IMR-90 (cell line): ENCODE measurements around the gene SYNE1. TPM values are rescaled to one million over a fixed set of nuclear protein-coding genes. Genes with fewer than 3 reads are reported as not detected.
A peak's percentile ranks its signal among the peaks of the same experiment; 100 is the strongest.

Experiments
- ATAC-seq: fragments of 200-7000 bp; cut with Tn5 transposase; 2 replicates; pipeline ENCODE4 v1.9.1; 2020; ENCODE audit warnings: low read depth, mild to moderate bottlenecking, moderate library complexity
- BruUV-seq: library from RNA; stranded (reverse); fragments of 400-500 nt; replicated peaks from 2 replicates; lab custom pipeline; 2021; lab: Mats Ljungman, UMichigan
- CTCF ChIA-PET: fragments of 300-600 bp; formaldehyde crosslinking; extraction: SDS; loops from one replicate; lab custom pipeline; 2021; ENCODE audit warnings: antibody characterized with exemption; lab: Yijun Ruan, JAX
- POLR2A ChIA-PET: fragments of 300-600 bp; sonication (Branson Sonifier 250); formaldehyde crosslinking; loops from one replicate; lab custom pipeline; 2022; ENCODE audit warnings: antibody characterized with exemption; ENCODE audit not compliant: unreplicated experiment; lab: Charles Lee
- DNase-seq: peaks from one replicate; pipeline ENCODE4 v3.0.0; 2013
- H2AFZ ChIP-seq: replicated peaks from 2 replicates; pipeline ENCODE3; 2013; ENCODE audit warnings: low read length, mild to moderate bottlenecking; ENCODE audit not compliant: poor library complexity
- H2AK5ac ChIP-seq: 2 replicates; pipeline ENCODE4 v1.6.1; 2013; ENCODE audit warnings: low read depth, low read length, inconsistent platforms
- H2AK9ac ChIP-seq: replicated peaks from 2 replicates; pipeline ENCODE3; 2013; ENCODE audit warnings: mild to moderate bottlenecking, low read depth, low read length, moderate library complexity; ENCODE audit not compliant: poor library complexity
- H2BK120ac ChIP-seq: 2 replicates; pipeline ENCODE4 v1.6.1; 2013; ENCODE audit warnings: low read depth, low read length, inconsistent platforms
- H2BK15ac ChIP-seq: 3 replicates; pipeline ENCODE4 v1.6.1; 2013; ENCODE audit warnings: low read depth, low read length, inconsistent platforms
- H2BK20ac ChIP-seq: 2 replicates; pipeline ENCODE4 v1.6.1; 2013; ENCODE audit warnings: low read depth, mild to moderate bottlenecking, inconsistent platforms, low read length, moderate library complexity
- H2BK5ac ChIP-seq: 2 replicates; pipeline ENCODE4 v1.6.1; 2013; ENCODE audit warnings: mild to moderate bottlenecking, low read depth, low read length, inconsistent platforms; ENCODE audit not compliant: poor library complexity, severe bottlenecking
- H3K14ac ChIP-seq: replicated peaks from 2 replicates; pipeline ENCODE4 v1.6.1; 2013; ENCODE audit warnings: low read depth, low read length, inconsistent platforms
- H3K18ac ChIP-seq: 2 replicates; pipeline ENCODE4 v1.6.1; 2013; ENCODE audit warnings: low read depth, low read length, control low read depth
- H3K23ac ChIP-seq: 2 replicates; pipeline ENCODE4 v1.6.1; 2013; ENCODE audit warnings: low read depth, low read length, inconsistent platforms
- H3K27ac ChIP-seq: 2 replicates; pipeline ENCODE4 v1.5.1; 2013; ENCODE audit warnings: mild to moderate bottlenecking, control low read depth, low read length; ENCODE audit not compliant: insufficient read depth
- H3K27me3 ChIP-seq: 2 replicates; pipeline ENCODE4 v1.6.1; 2013; ENCODE audit warnings: low read length; ENCODE audit not compliant: control insufficient read depth, insufficient read depth
- H3K36me3 ChIP-seq: 2 replicates; pipeline ENCODE4 v1.6.1; 2013; ENCODE audit warnings: low read length, mixed read lengths; ENCODE audit not compliant: control insufficient read depth, insufficient read depth
- H3K4ac ChIP-seq: 2 replicates; pipeline ENCODE4 v1.6.1; 2013; ENCODE audit warnings: low read depth, low read length, inconsistent platforms
- H3K4me1 ChIP-seq: 2 replicates; pipeline ENCODE4 v1.6.1; 2013; ENCODE audit warnings: low read length, mixed read lengths; ENCODE audit not compliant: control insufficient read depth, insufficient read depth
- H3K4me2 ChIP-seq: 2 replicates; pipeline ENCODE4 v1.6.1; 2013; ENCODE audit warnings: low read depth, mild to moderate bottlenecking, control low read depth, low read length, moderate library complexity
- H3K4me3 ChIP-seq: 2 replicates; pipeline ENCODE4 v1.5.1; 2013; ENCODE audit warnings: low read depth, mild to moderate bottlenecking, control low read depth, low read length, moderate library complexity; ENCODE audit not compliant: insufficient read depth
- H3K56ac ChIP-seq: 2 replicates; pipeline ENCODE4 v1.6.1; 2013; ENCODE audit warnings: low read length, inconsistent platforms; ENCODE audit not compliant: insufficient read depth; ENCODE audit errors: extremely low read depth
- H3K79me1 ChIP-seq, 2 experiments: 2 replicates each; pipeline ENCODE4 v1.6.1; 2013; ENCODE audit warnings: low read length in 2 of 2, inconsistent platforms in 1 of 2, low read depth in 1 of 2
- H3K9ac ChIP-seq: 2 replicates; pipeline ENCODE4 v1.6.1; 2013; ENCODE audit warnings: low read depth, low read length, control low read depth
- H3K9me1 ChIP-seq: 2 replicates; pipeline ENCODE4 v1.6.1; 2013; ENCODE audit warnings: low read length, inconsistent platforms; ENCODE audit not compliant: insufficient read depth
- H3K9me3 ChIP-seq: 2 replicates; pipeline ENCODE4 v1.6.1; 2013; ENCODE audit warnings: low read length; ENCODE audit not compliant: control insufficient read depth, insufficient read depth
- H4K20me1 ChIP-seq: 2 replicates; pipeline ENCODE4 v1.6.1; 2013; ENCODE audit warnings: low read length, inconsistent platforms; ENCODE audit not compliant: insufficient read depth
- H4K5ac ChIP-seq: 2 replicates; pipeline ENCODE4 v1.6.1; 2013; ENCODE audit warnings: mild to moderate bottlenecking, low read depth, low read length, control low read depth
- H4K8ac ChIP-seq, 2 experiments: 2 replicates each; pipeline ENCODE4 v1.6.1; 2013; ENCODE audit warnings: low read depth in 2 of 2, low read length in 2 of 2, control low read depth in 1 of 2, inconsistent platforms in 1 of 2
- H4K91ac ChIP-seq: 2 replicates; pipeline ENCODE4 v1.6.1; 2013; ENCODE audit warnings: low read depth, low read length, inconsistent platforms; ENCODE audit not compliant: insufficient read depth
- BHLHE40 ChIP-seq: fragments of 150-350 bp; IDR thresholded peaks from 2 replicates; pipeline ENCODE4 v1.6.1; 2016; ENCODE audit warnings: mild to moderate bottlenecking, low read depth, low read length
- CEBPB ChIP-seq: IDR thresholded peaks from 2 replicates; pipeline ENCODE4 v1.6.1; 2012; ENCODE audit warnings: low read depth, low read length, improper control_type of control experiment
- CHD1 ChIP-seq: IDR thresholded peaks from 2 replicates; pipeline ENCODE4 v1.6.1; 2012; ENCODE audit warnings: low read depth, low read length, improper control_type of control experiment
- FOS ChIP-seq: fragments of 150-350 bp; IDR thresholded peaks from 2 replicates; pipeline ENCODE4 v1.6.1; 2016; ENCODE audit warnings: low read depth, low read length
- MAFK ChIP-seq: IDR thresholded peaks from 2 replicates; pipeline ENCODE4 v1.6.1; 2012; ENCODE audit warnings: low read depth, low read length, improper control_type of control experiment
- MAZ ChIP-seq: IDR thresholded peaks from 2 replicates; pipeline ENCODE4 v1.6.1; 2012; ENCODE audit warnings: low read depth, mild to moderate bottlenecking, low read length, improper control_type of control experiment, moderate library complexity, borderline replicate concordance
- MXI1 ChIP-seq: IDR thresholded peaks from 2 replicates; pipeline ENCODE4 v1.6.1; 2012; ENCODE audit warnings: low read depth, mild to moderate bottlenecking, low read length, moderate library complexity, borderline replicate concordance
- NFE2L2 ChIP-seq: fragments of 150-350 bp; IDR thresholded peaks from 2 replicates; pipeline ENCODE4 v1.6.1; 2016; ENCODE audit warnings: low read depth, mild to moderate bottlenecking, low read length
- POLR2A ChIP-seq: IDR thresholded peaks from 2 replicates; pipeline ENCODE4 v1.6.1; 2012; ENCODE audit warnings: mild to moderate bottlenecking, low read depth, low read length
- RAD21 ChIP-seq: IDR thresholded peaks from 2 replicates; pipeline ENCODE4 v1.6.1; 2012; ENCODE audit warnings: low read length, improper control_type of control experiment
- RCOR1 ChIP-seq: IDR thresholded peaks from 2 replicates; pipeline ENCODE4 v1.6.1; 2012; ENCODE audit warnings: mild to moderate bottlenecking, low read length, improper control_type of control experiment; ENCODE audit not compliant: insufficient replicate concordance
- RFX5 ChIP-seq: IDR thresholded peaks from 2 replicates; pipeline ENCODE4 v1.8.0; 2012; ENCODE audit warnings: low read depth, mild to moderate bottlenecking, low read length, moderate library complexity
- SMC3 ChIP-seq: fragments of 150-350 bp; IDR thresholded peaks from 2 replicates; pipeline ENCODE4 v1.6.1; 2016; ENCODE audit warnings: low read depth, mild to moderate bottlenecking, antibody characterized with exemption, low read length, moderate library complexity
- USF2 ChIP-seq: fragments of 150-350 bp; IDR thresholded peaks from 2 replicates; pipeline ENCODE4 v1.6.1; 2017; ENCODE audit warnings: mild to moderate bottlenecking, antibody characterized with exemption, low read length, low read depth
- WGBS, 2 experiments: methylation state at CpG; one replicate each; pipeline versions ENCODE4 v1.1.5 to v1.1.7; 2013; ENCODE audit warnings: missing lambda C conversion rate in 2 of 2; ENCODE audit not compliant: insufficient read length in 1 of 2; ENCODE audit errors: extremely low coverage in 2 of 2; 5-methylcytosine and 5-hydroxymethylcytosine counted together
- dilution Hi-C: fragments of 300-500 bp; cut with HindIII; formaldehyde crosslinking; loops from one replicate; pipeline ENCODE4 v1.14.3; 2018; ENCODE audit warnings: low sequenced_read_pairs; ENCODE audit not compliant: unreplicated experiment
- in situ Hi-C: fragments of 300-500 bp; cut with MboI; formaldehyde crosslinking; loops from 3 replicates; pipeline ENCODE4 v1.14.3; 2019; ENCODE audit warnings: low sequenced_read_pairs, inconsistent platforms, mixed read lengths
- intact Hi-C: fragments of 100-400 bp; cut with micrococcal nuclease; formaldehyde crosslinking; loops from 2 replicates; pipeline ENCODE4 v1.10.0; 2022
- polyA plus RNA-seq, 3 experiments: library from polyadenylated mRNA; depleted of rRNA; stranded (reverse); fragments of >200 nt; gene quantifications; 2 replicates each; pipeline ENCODE4 v1.2.3, GENCODE V29; 2012; ENCODE audit warnings: low replicate concordance in 1 of 3
- total RNA-seq: library from RNA; depleted of rRNA; stranded (reverse); fragments of >200 nt; gene quantifications from 2 replicates; pipeline ENCODE4 v1.2.3, GENCODE V29; 2012
- TF ChIP-seq, protein P1 (sequence below): conservative IDR thresholded peaks from 2 replicates; pipeline ENCODE4 v1.5.1; 2012; ENCODE audit warnings: mild to moderate bottlenecking, low read depth, low read length, improper control_type of control experiment
- TF ChIP-seq, protein P2 (sequence below): fragments of 150-350 bp; IDR thresholded peaks from 2 replicates; pipeline ENCODE4 v1.6.1; 2016; ENCODE audit warnings: low read depth, mild to moderate bottlenecking, low read length, moderate library complexity, borderline replicate concordance

SYNE1 gene
- total and polyA plus RNA-seq, 2 of the 4 experiments (the other 2 are of a cell fraction), result 34.1 to 159 TPM

DNA sequence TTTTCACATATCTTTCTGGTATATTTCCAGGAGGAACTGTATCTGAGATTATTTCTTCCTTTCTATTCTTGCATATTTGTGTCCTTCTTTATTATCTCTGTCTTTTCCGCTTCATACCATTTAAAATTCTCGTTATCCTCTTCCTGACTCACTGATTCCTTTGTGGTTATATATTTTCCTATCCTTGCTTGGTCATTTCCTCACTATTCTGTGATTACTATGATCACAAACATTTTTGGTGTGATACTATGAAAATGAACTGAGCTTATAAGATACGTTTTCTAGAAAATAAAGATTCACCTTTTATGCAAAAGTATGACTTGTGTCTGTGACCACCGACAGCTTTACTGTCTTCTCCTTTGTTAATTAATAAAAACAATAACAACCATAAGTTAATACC lies 34.0 kb upstream of the SYNE1 start:
- intact Hi-C loops, result loop anchor here (10.0 kb wide), 2 partner anchors 286 to 366 kb away; no protein-coding TSS in a partner anchor
- peak; percentile 53 for ATAC-seq
- Histone ChIP-seq H3K14ac (0 out of 2 replicates have a peak overlapping the region, but pooled peaks have one; percentile 21), H2AK5ac (no peak overlapping the region), H2BK5ac (peak overlapping the region; percentile 81), H3K56ac (no peak overlapping the region), H2AFZ (no peak overlapping the region), H4K91ac (no peak overlapping the region), H3K36me3 (no peaks in the 10 kb centered on the region), H3K4me1 (peaks cover 2% of the 10 kb centered on the region; the same call in 1 of the 2 replicates), H3K18ac (no peak overlapping the region; the same call in 1 of the 2 replicates), H2AK9ac (no peak overlapping the region), H2BK120ac (peak overlapping the region; percentile 30; the same call in 1 of the 2 replicates), H2BK15ac (no peak overlapping the region), H3K9ac (no peak overlapping the region), H3K27ac (no peak overlapping the region), H4K5ac (no peak overlapping the region), H3K4ac (no peak overlapping the region), H2BK20ac (no peak overlapping the region), H3K23ac (no peak overlapping the region; the same call in 1 of the 2 replicates), H3K9me3 (no peaks in the 10 kb centered on the region), H3K27me3 (no peaks in the 10 kb centered on the region), H3K4me3 (no peak overlapping the region), H4K20me1 (no peaks in the 10 kb centered on the region), H3K79me1 (no peaks in the 10 kb centered on the region), H3K4me2 (no peak overlapping the region), H4K8ac (peak overlapping the region; percentile 53 to 55; a peak in 2 of 4 replicates), H3K9me1 (peaks cover 2% of the 10 kb centered on the region; the same call in 1 of the 2 replicates)
- POLR2A ChIA-PET, result no interaction called here
- no peak for TF ChIP-seq SMC3
- TF ChIP-seq NFE2L2, result no peak
- TF ChIP-seq BHLHE40, result no peak
- no peak for TF ChIP-seq CEBPB
- no peak for TF ChIP-seq CHD1
- TF ChIP-seq RFX5, result no peak
- no peak for TF ChIP-seq FOS
- TF ChIP-seq USF2, result no peak
- TF ChIP-seq MAZ, result no peak
- TF ChIP-seq POLR2A, result no peak
- TF ChIP-seq, protein P1, sequence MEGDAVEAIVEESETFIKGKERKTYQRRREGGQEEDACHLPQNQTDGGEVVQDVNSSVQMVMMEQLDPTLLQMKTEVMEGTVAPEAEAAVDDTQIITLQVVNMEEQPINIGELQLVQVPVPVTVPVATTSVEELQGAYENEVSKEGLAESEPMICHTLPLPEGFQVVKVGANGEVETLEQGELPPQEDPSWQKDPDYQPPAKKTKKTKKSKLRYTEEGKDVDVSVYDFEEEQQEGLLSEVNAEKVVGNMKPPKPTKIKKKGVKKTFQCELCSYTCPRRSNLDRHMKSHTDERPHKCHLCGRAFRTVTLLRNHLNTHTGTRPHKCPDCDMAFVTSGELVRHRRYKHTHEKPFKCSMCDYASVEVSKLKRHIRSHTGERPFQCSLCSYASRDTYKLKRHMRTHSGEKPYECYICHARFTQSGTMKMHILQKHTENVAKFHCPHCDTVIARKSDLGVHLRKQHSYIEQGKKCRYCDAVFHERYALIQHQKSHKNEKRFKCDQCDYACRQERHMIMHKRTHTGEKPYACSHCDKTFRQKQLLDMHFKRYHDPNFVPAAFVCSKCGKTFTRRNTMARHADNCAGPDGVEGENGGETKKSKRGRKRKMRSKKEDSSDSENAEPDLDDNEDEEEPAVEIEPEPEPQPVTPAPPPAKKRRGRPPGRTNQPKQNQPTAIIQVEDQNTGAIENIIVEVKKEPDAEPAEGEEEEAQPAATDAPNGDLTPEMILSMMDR, result no peak
- no peak for TF ChIP-seq MAFK
- TF ChIP-seq RAD21, result no peak
- no peak for TF ChIP-seq RCOR1
- TF ChIP-seq, protein P2, sequence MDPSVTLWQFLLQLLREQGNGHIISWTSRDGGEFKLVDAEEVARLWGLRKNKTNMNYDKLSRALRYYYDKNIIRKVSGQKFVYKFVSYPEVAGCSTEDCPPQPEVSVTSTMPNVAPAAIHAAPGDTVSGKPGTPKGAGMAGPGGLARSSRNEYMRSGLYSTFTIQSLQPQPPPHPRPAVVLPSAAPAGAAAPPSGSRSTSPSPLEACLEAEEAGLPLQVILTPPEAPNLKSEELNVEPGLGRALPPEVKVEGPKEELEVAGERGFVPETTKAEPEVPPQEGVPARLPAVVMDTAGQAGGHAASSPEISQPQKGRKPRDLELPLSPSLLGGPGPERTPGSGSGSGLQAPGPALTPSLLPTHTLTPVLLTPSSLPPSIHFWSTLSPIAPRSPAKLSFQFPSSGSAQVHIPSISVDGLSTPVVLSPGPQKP, result no peak
- TF ChIP-seq MXI1, result no peak
- BruUV-seq, result no TSS peak
- CTCF ChIA-PET, result interaction anchor here (1.0 to 1.4 kb wide), 3 partner anchors 28 to 186 kb away, joined by 3 to 4 read pairs (median 3); no protein-coding TSS in a partner anchor
- peak; percentile 49 for DNase-seq
- dilution Hi-C loops, result no loop called here
- in situ Hi-C loops, result no loop called here
- WGBS, 2 experiments, result no CpG with 5 or more reads among the region's 4 CpGs
